Stimulated activated CD8-positive, alpha-beta memory T cell treated with anti-CD3 and anti-CD28 coated beads, Interleukin-4, amount 100 ng/mL, for 4 hours (primary cell): Measurements from ENCODE around the gene CCIN.
"Not testable (repeated sequence)": the region's sequence is repeated elsewhere in the genome, so short reads cannot be mapped to it uniquely, and the experiment has no call there.

Experiments used
- DNase-seq, 2 donors: peaks; one replicate each; pipeline ENCODE4 v3.0.0-alpha.2; 2020; ENCODE audit warnings: low read depth in 2 of 2, low spot score in 1 of 2

The CCIN gene

DNA sequence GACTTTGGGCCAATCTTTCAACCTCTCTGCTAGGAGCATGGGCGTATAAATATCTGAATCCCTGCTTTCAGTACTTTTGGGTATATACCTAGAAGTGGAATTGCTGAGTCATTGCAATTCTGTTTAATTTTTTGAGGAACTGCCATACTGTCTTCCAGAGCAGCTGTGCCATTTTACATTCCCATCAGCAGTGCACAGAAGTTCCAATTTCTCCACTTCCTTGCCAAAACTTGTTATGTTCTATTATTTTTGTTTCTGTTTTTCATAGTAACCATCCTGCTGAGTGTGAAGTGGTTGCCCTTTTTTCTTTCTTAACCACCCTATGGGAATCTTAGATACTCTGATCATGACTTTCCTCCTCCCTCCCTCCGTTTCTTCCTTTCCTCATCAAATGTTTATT, 11.1 kb upstream of the CCIN start:
- DNase-seq, result no peak

DNA sequence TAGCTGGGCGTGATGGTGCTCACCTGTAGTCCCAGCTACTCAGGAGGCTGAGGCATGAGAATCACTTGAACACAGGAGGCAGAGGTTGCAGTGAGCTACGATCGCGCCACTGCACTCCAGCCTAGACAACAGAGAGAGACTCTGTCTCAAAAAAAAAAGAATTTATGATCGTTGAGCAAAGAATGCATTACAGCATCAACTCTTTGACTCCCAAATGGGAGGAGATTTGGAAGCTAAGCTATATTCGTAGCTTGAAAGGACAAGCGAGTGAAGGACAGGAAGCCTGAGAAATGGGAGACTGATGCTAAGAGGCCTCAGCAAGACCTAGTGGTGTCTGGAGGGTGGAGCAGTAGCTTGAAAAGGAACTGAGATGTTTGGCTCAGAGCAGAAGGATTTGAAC, 10.3 kb upstream of the CCIN start:
- no peak for DNase-seq

DNA sequence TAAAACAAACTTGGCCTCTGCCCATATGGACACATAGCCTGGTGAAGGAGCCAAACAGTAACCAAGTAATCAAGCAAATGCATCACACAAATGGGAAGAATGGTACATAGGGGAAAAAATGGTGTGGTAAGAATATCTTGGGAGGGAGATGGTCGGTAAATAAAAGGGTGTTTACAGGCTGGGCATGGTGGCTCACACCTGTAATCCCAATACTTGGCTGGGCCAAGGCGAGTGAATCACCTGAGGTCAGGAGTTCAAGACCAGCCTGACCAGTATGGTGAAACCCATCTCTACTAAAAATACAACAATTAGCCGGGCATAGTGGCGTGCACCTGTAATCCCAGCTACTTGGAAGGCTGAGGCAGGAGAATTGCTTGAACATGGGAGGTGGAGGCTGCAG, 9.7 kb upstream of the CCIN start:
- not testable (repeated sequence) for DNase-seq

DNA sequence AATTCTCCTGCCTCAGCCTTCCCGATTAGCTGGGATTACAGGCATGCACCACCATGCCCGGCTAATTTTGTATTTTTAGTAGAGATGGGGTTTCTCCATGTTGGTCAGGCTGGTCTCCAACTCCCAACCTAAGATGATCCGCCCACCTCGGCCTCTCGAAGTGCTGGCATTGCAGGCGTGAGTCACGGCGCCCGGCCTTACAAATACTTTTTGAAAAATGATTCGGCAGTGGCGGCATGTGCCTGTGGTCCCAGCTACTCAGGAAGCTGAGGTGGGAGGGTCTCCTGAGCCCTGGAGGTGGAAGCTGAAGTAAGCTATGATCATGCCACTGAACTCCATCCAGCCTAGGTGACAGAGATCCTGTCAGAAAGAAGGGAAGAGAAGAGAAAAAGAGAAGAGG, 9.1 kb upstream of the CCIN start:
- not testable (repeated sequence) for DNase-seq

DNA sequence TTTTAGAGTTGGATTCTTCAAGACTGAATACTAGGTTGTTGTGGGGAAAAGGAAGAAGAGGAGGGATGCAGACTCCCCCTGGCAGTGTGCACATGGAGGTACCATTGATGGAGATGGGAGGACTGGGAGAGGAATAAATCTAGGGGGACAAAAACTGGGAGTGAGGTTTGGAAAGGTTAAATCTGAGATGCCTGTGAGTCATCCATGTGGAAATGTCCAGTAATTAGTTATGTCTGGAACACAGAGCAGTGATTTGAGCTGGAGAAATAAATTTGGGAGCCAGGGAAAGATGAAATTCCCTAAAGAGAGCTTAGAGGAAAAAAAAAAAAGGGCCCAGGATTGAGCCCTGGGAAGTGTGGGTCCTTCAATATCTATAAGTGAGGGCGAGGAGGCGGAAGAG, 8.0 kb upstream of the CCIN start:
- no peak for DNase-seq

DNA sequence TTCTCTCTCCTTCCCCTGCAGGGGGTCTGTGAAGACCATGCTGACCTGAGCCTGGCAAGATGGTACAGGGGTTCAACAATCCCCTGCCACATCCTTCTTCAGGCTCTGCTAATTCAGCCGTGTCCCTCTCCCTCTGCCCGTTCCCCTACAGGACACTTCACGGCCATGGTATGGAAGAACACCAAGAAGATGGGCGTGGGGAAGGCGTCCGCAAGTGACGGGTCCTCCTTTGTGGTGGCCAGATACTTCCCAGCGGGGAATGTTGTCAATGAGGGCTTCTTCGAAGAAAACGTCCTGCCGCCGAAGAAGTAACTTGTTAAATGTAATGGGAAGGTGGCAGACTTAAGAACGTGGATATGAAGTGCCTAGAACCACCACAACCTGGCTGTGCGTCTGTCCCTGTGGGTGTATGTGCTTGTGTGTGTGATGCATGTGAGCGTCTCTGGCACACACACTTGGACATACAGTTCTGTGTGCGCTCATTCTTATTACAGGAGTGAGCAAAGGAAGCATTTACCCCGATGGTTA, 6.9 kb upstream of the CCIN start:
- DNase-seq, result no peak

DNA sequence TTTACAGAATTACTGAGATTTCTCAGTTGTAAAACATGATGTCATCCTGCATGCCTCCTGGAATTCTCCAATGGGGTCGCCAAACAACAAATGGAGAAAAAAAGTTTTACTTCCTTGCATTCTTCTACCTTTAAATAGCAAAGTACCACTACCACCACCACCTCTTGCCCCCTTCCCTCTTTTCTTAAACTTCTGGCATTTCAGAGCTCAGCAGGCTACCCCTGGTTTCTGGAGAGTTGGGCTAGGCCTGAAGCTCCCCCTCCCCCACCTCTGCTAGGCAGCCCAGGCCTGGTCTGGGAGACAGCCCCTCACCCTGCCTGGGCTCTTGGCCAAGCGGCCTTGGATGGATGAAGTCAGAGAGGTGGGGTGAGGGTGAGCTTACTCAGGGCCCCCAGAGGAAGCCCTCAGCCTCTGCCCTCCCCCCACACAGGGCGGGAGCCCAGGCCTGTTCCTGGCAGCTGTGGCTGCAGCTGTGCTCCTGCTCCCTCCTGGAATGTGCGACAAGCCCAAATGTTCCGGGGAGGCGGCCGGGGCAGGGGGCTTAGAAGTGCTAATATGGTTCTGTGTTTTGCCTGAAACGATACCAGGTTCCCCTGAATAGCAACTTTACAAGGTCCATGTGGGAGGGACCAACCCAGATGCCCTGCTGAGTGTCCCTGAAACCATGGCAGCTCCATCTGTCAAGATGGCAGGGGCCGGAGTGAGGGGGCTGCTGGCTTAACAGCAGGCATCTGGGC, 6.0 kb upstream of the CCIN start:
- DNase-seq, result no peak

DNA sequence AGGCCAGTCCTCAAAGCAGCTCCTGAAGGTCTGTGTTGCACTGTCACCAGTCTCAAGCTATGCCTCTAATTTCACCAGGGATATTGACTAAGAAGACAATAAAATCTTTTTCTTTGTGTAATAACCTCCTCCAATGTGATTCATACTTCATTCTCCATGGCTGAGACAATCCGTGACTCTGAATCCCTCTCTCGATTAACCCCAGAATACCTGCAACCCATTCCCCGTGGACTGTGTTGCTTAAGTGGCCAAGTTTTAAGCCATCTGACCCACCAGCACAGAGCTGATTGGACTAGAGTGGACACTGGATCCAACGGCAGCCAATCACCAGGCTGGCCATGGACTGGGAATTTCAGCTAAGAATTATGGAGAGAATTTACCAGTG, 5.4 kb upstream of the CCIN start:
- no peak for DNase-seq

DNA sequence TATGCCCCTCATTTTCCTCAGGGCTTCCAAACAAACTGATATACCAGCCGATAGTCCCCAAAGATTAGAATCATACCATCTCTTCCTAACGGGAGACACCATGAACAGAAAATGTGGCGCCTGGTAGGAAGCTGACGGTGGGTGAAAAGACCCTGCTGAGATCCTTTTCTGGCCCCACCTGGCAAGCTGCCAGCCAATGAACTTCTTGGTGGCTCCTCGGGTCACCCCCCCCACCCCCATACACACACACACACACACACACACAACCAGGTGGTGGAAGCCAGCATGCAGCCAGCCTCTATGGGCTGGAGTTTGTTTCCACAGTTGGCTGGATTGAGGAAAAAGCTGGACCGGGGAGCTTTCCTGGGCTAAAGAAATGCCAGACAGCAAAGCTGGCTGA, 4.8 kb upstream of the CCIN start:
- no peak for DNase-seq

DNA sequence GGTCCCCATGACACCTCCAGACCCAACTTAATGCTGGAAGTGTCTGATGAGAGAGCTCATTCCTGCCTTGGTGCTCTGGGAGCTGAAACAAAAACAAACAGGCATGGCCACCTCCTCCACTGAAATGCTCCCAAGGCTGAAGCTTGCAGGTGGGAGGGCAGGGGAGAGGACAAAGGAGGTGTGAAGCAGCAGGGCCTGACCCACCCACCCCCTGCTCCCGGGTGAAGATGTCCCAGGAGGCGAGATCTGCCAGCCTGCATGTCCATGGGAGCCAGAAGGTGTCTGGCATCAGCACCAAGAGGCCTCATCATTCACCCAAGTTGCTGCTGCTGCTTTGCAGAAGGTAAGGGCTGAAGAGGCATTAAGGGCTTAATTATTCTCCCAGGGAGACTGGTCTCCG, 4.2 kb upstream of the CCIN start:
- no peak for DNase-seq

DNA sequence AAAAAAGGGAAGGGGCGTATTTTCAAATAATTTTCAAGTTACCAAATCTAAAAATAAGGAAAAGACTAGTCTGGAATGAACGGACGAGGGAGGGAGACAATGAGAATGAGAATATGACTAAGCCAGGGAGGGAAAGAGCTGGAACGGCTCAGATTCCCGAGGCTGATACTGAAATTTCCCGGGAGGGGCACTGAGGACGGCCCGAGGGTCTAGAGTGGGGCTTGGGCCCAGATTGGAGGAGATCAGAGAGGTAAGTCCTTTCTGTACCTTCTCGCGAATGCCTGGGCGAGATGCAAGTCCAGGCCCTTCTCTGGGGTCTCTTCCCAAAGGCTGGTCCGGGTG, 3.4 kb upstream of the CCIN start:
- DNase-seq, result no peak

DNA sequence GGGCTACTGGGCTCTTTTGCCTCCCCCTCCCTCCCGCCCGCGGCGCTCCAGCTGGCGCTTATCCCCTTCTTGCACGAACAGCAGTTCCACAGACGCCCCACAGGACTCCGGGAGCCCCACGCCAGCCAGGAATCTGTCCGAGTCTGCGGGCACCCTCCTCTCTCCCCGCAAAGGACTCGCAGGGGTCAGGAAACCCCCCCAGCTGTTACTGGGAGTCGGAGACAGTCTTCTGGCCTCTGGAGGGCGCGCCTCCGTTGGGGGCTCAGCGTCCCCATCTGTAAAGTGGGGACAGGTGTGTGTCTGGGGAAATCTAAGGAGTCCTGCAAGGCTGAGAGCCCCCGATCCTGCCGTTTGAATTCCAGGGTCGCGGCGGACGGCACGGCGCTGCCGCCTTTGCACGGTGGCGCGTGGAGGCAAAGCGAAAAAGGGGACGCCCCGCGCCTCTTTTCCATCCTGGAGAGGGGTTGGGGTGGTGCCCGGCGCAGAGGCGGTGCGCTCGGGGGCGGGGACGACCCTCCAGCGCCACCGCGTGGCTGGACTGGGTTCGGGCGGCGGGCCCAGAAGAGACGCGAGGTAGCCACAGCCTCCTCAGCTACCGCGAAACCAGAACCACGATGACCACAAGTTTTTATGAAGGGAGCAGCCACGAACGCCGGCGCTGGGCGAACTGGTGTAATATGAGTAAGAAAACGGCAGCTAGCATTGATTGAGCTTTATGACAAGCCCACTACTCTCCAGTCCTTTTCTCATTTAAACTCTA, 2.8 kb upstream of the CCIN start:
- DNase-seq, result peak; percentile 54 to 70

DNA sequence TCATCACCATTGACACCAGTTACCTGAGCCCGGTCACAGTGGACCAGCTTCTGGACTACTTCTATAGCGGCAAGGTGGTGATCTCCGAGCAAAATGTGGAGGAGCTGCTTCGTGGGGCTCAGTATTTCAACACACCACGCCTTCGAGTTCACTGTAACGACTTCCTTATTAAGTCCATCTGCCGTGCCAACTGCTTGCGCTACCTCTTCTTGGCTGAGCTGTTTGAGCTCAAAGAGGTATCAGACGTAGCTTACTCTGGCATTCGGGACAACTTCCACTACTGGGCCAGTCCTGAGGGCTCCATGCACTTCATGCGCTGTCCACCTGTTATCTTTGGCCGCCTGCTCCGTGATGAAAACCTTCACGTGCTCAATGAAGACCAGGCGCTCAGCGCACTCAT, 520 bp downstream of the CCIN start:
- DNase-seq, result no peak

DNA sequence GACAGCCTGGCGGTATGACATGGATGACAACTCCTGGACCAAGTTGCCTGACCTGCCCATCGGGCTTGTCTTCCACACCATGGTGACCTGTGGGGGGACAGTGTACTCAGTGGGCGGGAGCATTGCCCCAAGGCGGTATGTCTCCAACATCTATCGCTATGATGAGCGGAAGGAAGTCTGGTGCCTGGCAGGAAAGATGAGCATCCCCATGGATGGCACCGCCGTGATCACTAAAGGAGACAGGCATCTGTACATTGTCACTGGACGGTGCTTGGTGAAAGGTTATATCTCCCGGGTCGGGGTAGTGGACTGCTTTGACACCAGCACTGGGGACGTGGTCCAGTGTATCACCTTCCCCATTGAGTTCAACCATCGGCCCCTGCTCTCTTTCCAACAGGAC, 1.3 kb downstream of the CCIN start:
- no peak for DNase-seq

DNA sequence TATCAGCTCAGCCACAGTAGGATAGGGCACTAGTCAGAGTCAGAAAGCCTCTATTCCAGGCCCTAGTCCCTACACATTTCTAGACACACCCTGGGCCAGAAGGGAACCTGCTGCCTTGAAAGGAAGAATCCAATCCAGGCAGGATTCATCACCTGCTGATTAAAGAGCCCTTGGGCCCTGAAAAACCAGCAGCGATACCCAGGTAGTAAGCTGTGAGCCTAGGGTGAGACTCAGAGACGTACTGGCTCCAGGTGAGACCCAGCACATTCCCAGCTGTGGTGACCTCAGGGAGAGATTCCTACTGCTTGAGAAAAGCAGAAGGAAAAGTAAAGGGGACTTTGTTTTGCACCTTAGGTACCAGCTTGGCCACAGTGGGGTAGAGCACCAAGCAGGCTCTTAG, 4.7 kb downstream of the CCIN start:
- DNase-seq, result no peak

DNA sequence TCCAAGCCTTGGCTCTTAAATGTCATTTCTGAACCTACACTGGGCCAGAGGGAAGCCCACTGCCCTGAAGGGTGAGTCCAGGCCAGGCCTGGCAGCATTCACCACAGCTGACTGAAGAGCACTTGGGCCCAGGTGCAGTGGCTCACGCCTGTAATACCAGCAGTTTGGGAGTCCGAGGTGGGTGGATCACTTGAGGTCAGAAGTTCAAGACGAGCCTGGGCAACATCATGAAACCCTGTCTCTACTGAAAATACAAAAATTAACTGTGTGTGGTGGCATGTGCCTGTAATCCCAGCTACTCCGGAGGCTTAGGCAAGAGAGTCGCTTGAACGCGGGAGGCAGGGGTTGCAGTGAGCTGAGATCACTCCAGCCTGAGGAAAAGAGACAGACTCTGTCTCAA, 5.1 kb downstream of the CCIN start:
- DNase-seq, result no peak

DNA sequence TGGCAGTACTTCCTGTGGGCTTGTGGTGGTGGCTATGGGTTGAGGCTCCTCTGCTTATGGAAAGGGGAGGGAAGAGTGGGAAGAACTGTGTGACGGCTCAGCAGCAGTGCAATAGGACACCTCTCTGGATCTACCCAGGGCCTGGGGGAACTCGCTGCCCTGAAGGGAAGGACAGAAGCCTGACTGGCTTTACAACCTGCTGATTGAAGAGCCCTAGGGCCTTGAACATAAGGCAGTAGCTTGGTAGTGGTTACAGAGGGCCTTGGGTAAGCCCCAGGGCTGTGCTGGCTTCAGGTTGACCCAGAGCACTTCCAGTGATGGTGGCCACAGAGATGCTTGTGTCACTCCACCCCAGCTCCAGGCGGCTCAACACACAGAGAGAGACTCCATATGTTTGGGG, 5.5 kb downstream of the CCIN start:
- no peak for DNase-seq

DNA sequence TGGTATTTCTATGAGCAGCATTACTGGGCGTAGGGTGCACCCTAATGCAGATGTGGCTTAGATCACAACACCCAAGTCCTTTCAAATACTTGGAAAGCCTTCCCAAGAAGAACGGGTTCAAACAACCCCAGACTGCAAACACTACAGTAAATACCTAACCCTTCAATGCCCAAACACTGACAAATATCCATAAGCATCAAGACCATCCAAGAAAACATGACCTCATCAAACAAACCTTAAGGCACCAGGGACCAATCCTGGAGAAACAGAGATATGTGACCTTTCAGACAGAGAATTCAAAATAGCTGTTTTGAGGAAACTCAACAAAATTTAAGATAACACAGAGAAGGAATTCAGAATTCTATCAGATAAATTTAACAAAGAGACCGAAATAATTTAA, 6.0 kb downstream of the CCIN start:
- DNase-seq, result not testable (repeated sequence)

DNA sequence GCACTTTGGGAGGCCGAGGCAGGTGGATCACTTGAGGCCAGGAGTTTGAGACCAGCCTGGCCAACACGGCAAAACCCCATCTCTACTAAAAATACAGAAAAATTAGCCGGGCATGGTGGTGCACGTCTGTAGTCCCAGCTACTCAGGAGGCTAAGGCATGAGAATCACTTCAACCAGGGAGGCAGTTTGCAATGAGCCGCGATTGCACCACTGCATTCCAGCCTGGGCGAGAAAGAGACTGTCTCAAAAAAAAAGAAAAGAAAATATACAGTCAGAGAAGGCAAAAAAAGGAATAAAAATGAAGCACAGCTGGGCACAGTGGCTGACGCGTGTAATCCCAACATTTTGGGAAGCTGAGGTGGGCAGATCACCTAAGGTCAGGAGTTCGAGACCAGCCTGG, 7.3 kb downstream of the CCIN start:
- DNase-seq, result not testable (repeated sequence)

DNA sequence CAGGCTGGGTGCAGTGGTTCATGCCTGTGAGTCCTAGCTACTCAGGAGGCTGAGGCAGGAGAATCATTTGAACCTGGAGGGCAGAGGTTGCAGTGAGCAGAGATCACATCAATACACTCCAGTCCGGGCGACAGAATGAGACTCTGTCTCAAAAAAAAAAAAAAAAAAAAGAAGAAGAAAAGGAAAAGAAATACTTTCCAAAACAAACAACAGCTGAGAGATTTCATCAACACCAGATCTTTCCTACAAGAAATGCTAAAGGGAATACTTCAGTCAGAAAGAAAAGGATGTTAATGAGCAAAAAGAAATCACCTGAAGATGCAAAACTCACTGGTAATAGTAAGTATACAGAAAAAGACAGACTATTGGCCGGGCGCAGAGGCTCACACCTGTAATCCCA, 8.4 kb downstream of the CCIN start:
- DNase-seq, result no peak

DNA sequence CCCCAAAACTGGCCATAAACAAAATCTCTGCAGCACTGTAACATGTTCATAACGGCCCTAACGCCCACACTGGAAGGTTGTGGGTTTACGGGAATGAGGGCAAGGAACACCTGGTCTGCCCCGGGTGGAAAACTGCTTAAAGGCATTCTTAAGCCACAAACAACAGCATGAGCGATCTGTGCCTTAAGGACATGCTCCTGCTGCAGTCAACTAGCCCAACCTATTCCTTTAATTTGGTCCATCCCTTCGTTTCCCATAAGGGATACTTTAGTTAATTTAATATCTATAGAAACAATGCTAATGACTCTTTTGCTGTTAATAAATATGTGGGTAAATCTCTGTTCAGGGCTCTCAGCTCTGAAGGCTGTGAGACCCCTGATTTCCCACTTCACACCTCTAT, 11.1 kb downstream of the CCIN start:
- not testable (repeated sequence) for DNase-seq

DNA sequence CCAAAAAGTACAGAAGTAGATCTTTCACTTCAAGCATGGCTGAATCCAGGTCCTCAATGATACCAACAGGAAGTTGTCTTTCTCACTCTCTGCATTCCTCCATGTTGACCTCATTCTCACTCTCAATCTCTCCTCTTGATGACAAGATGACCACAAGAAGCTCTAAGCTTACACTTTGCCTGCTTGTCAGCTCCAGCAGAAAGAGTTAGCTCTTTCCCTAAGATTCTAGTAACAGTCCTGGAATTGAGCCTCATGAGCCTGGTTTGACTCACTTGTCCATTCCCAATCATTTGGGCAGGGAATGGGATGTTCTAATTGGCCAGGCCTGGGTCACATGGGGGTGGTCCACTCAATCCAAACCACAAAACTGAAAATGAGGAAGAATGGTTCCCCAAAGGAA, 18.2 kb downstream of the CCIN start:
- no peak for DNase-seq

DNA sequence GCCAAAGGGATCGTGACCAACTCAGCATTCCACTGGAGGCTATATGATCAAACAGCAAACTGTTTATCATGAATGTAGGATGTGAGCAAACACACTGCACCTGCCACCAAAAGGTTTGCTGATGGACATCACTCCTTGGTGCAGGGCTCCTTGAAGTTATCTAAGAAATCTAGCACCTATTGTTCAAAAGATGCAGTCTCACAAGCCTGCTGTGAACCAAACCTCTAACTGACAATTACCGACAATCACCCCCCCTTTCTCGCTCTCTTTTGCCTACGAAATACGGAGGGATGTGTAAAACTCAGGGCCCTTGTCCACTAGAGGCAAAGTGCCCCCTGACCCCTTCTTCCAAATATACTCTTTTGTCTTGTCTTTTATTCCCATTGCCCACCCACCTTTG, 19.0 kb downstream of the CCIN start:
- DNase-seq, result no peak
